Nephron (organoid): ENCODE results near the gene SLC8A1.

ENCODE experiments used
- H3K27ac Mint-ChIP-seq, 3 experiments: 2 replicates each; pipeline ENCODE4 v1.8.0; 2020; ENCODE audit warnings: mixed read lengths in 3 of 3, mild to moderate bottlenecking in 2 of 3, moderate library complexity in 1 of 3
- H3K27me3 Mint-ChIP-seq: 2 replicates; pipeline ENCODE4 v1.8.0; 2021; ENCODE audit warnings: low read depth, mild to moderate bottlenecking, moderate library complexity, mixed read lengths
- H3K36me3 Mint-ChIP-seq: 2 replicates; pipeline ENCODE4 v1.8.0; 2020; ENCODE audit warnings: low read depth, mixed read lengths
- H3K4me1 Mint-ChIP-seq: 2 replicates; pipeline ENCODE4 v1.8.0; 2020; ENCODE audit warnings: mixed read lengths
- H3K4me3 Mint-ChIP-seq, 3 experiments: 2 replicates each; pipeline ENCODE4 v1.8.0; 2020; ENCODE audit warnings: mild to moderate bottlenecking in 3 of 3, mixed read lengths in 3 of 3, moderate library complexity in 2 of 3
- H3K9me3 Mint-ChIP-seq: 2 replicates; pipeline ENCODE4 v1.8.0; 2020; ENCODE audit warnings: mixed read lengths
- CTCF ChIP-seq, 3 experiments: fragments of 200-600 bp; sonication (generic); IDR thresholded peaks; one replicate each; pipeline ENCODE4 v1.5.0; 2021; ENCODE audit warnings: antibody characterized with exemption in 3 of 3; ENCODE audit not compliant: unreplicated experiment in 3 of 3

Gene SLC8A1

GRCh38 chr2:40243581-40244187 is 208.2 kb downstream of the SLC8A1 start:
- Mint-ChIP-seq H3K4me3 (no peak overlapping the region), H3K4me1 (peaks cover 43% of the 10 kb centered on the region), H3K9me3 (no peaks in the 10 kb centered on the region), H3K27me3 (no peaks in the 10 kb centered on the region), H3K27ac (peak overlapping the region; percentile 54 to 87 (median 77)), H3K36me3 (peaks cover 6% of the 10 kb centered on the region)
- TF ChIP-seq CTCF (IDR thresholded peaks at IDR 0.05; ENCODE audit: unreplicated experiment in 3 of 3) = no peak

- Mint-ChIP-seq H3K36me3 (peaks cover 11% of the 10 kb centered on the region), H3K27ac (peak overlapping the region; percentile 57 to 87 (median 77)), H3K4me3 (no peak overlapping the region), H3K9me3 (peaks cover 3% of the 10 kb centered on the region), H3K4me1 (peaks cover 42% of the 10 kb centered on the region), H3K27me3 (no peaks in the 10 kb centered on the region)
- TF ChIP-seq CTCF (IDR thresholded peaks at IDR 0.05; ENCODE audit: unreplicated experiment in 3 of 3) = no peak
Measured at GRCh38 chr2:40242315-40242714, 209.6 kb downstream of the SLC8A1 start.

- peaks cover 3% of the 10 kb centered on the region for H3K9me3 Mint-ChIP-seq
- no peak for TF ChIP-seq CTCF (IDR thresholded peaks at IDR 0.05; ENCODE audit: unreplicated experiment in 3 of 3)
- H3K36me3 Mint-ChIP-seq = peaks cover 14% of the 10 kb centered on the region
- no peaks in the 10 kb centered on the region for H3K27me3 Mint-ChIP-seq
- H3K4me3 Mint-ChIP-seq = no peak overlapping the region
- H3K27ac Mint-ChIP-seq = peak overlapping the region; percentile 41 to 77 (median 45)
- peaks cover 39% of the 10 kb centered on the region for H3K4me1 Mint-ChIP-seq
Measured at GRCh38 chr2:40240070-40240469, 211.8 kb downstream of the SLC8A1 start.

- H3K36me3 Mint-ChIP-seq = peaks cover 7% of the 10 kb centered on the region
- no peak for TF ChIP-seq CTCF (IDR thresholded peaks at IDR 0.05; ENCODE audit: unreplicated experiment in 3 of 3)
- peaks cover 9% of the 10 kb centered on the region for H3K9me3 Mint-ChIP-seq
- no peaks in the 10 kb centered on the region for H3K27me3 Mint-ChIP-seq
- no peak overlapping the region for H3K27ac Mint-ChIP-seq
- H3K4me1 Mint-ChIP-seq = peaks cover 16% of the 10 kb centered on the region
- no peak overlapping the region for H3K4me3 Mint-ChIP-seq
Measured at GRCh38 chr2:40230707-40231432, 221.0 kb downstream of the SLC8A1 start.

- peaks cover 22% of the 10 kb centered on the region for H3K4me1 Mint-ChIP-seq
- H3K36me3 Mint-ChIP-seq = peaks cover 7% of the 10 kb centered on the region
- no peak overlapping the region for H3K4me3 Mint-ChIP-seq
- TF ChIP-seq CTCF (IDR thresholded peaks at IDR 0.05; ENCODE audit: unreplicated experiment in 3 of 3) = no peak
- H3K27ac Mint-ChIP-seq = no peak overlapping the region
- no peaks in the 10 kb centered on the region for H3K27me3 Mint-ChIP-seq
- peaks cover 9% of the 10 kb centered on the region for H3K9me3 Mint-ChIP-seq
Measured at GRCh38 chr2:40230186-40230585, 221.7 kb downstream of the SLC8A1 start.

GRCh38 chr2:40228310-40228709 is 223.6 kb downstream of the SLC8A1 start:
- peaks cover 7% of the 10 kb centered on the region for H3K36me3 Mint-ChIP-seq
- TF ChIP-seq CTCF (IDR thresholded peaks at IDR 0.05; ENCODE audit: unreplicated experiment in 3 of 3) = no peak
- no peak overlapping the region for H3K27ac Mint-ChIP-seq
- no peak overlapping the region for H3K4me3 Mint-ChIP-seq
- H3K9me3 Mint-ChIP-seq = peaks cover 9% of the 10 kb centered on the region
- H3K4me1 Mint-ChIP-seq = peaks cover 26% of the 10 kb centered on the region
- H3K27me3 Mint-ChIP-seq = no peaks in the 10 kb centered on the region
